Fibroblast of lung (primary cell): ENCODE results near the gene STX1B.

Experiments used
- CTCF ChIP-seq, 2 donors: IDR thresholded peaks in 1 of 2; conservative IDR thresholded peaks in 1 of 2; 1 replicate in 1 of 2; 2 replicates in 1 of 2; pipeline ENCODE4 v1.5.1; 2011 to 2012; ENCODE audit warnings: low read length in 2 of 2, control low read depth in 1 of 2, inconsistent platforms in 1 of 2, low read depth in 1 of 2, mild to moderate bottlenecking in 1 of 2
- EZH2 ChIP-seq: IDR thresholded peaks from 2 replicates; pipeline ENCODE4 v1.5.1; 2012; ENCODE audit warnings: low read length, control low read depth, mild to moderate bottlenecking; ENCODE audit errors: missing control alignments

GRCh38 chr16:31043898-31044481 lies 33.6 kb upstream of the STX1B start:
- no peak for TF ChIP-seq CTCF (conservative IDR thresholded peaks at IDR 0.05 in 1 of 2, IDR thresholded peaks at IDR 0.05 in 1 of 2; ENCODE audit: low read depth in 1 of 2, low read length in 2 of 2)
- TF ChIP-seq EZH2: no peak
